ENCODE measurements around the gene TOR4A.

TOR4A gene

GRCh38 chr9:137295238-137295811 is 17.8 kb downstream of the TOR4A start:
- DNase-seq (ENCODE audit: low read depth), result no peak

- no peak for DNase-seq (ENCODE audit: low read depth)
Measured at GRCh38 chr9:137295849-137296669, 18.5 kb downstream of the TOR4A start.

GRCh38 chr9:137296670-137297664 is 19.4 kb downstream of the TOR4A start:
- no peak for DNase-seq (ENCODE audit: low read depth)

GRCh38 chr9:137297966-137298365 is 20.4 kb downstream of the TOR4A start:
- no peak for DNase-seq (ENCODE audit: low read depth)

GRCh38 chr9:137298401-137299202 is 21.1 kb downstream of the TOR4A start:
- no peak for DNase-seq (ENCODE audit: low read depth)

- no peak for DNase-seq (ENCODE audit: low read depth)
Measured at GRCh38 chr9:137299203-137299565, 21.7 kb downstream of the TOR4A start.

GRCh38 chr9:137299938-137300337 is 22.4 kb downstream of the TOR4A start:
- no peak for DNase-seq (ENCODE audit: low read depth)

GRCh38 chr9:137300567-137301080 is 23.1 kb downstream of the TOR4A start:
- DNase-seq (ENCODE audit: low read depth), result no peak

GRCh38 chr9:137301081-137301947 is 23.8 kb downstream of the TOR4A start:
- DNase-seq (ENCODE audit: low read depth), result no peak

GRCh38 chr9:137302118-137302448 is 24.6 kb downstream of the TOR4A start, which contains the start of gene NRARP:
NRARP (minus strand) TSS chr9:137302271; CDS start chr9:137301928, 343 bp downstream.
- DNase-seq (ENCODE audit: low read depth), result peak; percentile 75

GRCh38 chr9:137302449-137303150 is 25.1 kb downstream of the TOR4A start:
- no peak for DNase-seq (ENCODE audit: low read depth)

GRCh38 chr9:137303151-137303892 is 25.8 kb downstream of the TOR4A start:
- DNase-seq (ENCODE audit: low read depth), result no peak

GRCh38 chr9:137303893-137304382 is 26.4 kb downstream of the TOR4A start:
- DNase-seq (ENCODE audit: low read depth), result no peak

GRCh38 chr9:137304383-137305059 is 27.0 kb downstream of the TOR4A start:
- no peak for DNase-seq (ENCODE audit: low read depth)

- no peak for DNase-seq (ENCODE audit: low read depth)
Measured at GRCh38 chr9:137305060-137305797, 27.7 kb downstream of the TOR4A start.

GRCh38 chr9:137305798-137306065 is 28.2 kb downstream of the TOR4A start:
- no peak for DNase-seq (ENCODE audit: low read depth)

GRCh38 chr9:137306066-137306849 is 28.7 kb downstream of the TOR4A start:
- no peak for DNase-seq (ENCODE audit: low read depth)

All from stimulated activated CD8-positive, alpha-beta memory T cell treated with anti-CD3 and anti-CD28 coated beads, Interleukin-15, amount 100 ng/mL, for 1 hour (primary cell).